ENCODE data around the gene PKIG. TPM values are rescaled to one million over a fixed set of nuclear protein-coding genes. Genes with fewer than 3 reads are reported as not detected.
A peak's percentile ranks its signal among the peaks of the same experiment; 100 is the strongest.

The PKIG gene
- total RNA-seq, 1 donor from 2014 or later = 274 TPM

GRCh38 chr20:44630297-44630696, 47.9 kb downstream of the PKIG start:
- intact Hi-C loops (cut with DNase I) = no loop called here
- no peak for DNase-seq (ENCODE audit: low spot score)

DNA sequence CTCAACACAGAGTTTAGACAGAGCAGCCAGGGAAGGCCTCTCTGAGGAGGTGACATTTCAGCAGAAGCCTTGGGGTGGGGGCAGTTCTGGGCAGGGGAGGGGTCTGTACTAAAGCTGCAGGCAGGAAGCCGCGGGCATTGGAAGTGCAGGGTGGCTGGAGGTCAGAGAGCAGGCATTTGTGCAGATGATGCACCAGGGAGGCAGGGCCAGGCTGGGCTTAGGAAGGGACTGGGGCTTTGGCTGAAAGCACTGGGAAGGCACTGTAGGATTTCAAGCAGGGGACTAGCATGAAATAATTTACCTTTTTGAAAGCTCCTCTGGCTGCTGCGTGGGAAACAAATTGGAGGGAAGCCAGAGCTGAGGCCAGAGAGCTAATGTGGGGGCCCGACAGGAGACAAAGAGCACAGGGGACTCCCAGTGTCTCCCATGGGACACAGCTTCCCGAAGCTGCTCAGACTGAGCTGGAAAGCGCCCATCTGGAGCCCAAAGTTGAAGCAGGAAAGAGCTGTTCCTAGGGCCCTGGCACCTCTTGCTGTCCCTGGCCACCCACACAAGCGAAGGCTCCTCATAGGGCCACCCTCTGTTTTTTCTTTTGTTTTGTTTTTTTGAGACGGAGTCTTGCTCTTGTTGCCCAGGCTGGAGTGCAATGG, 49.8 kb downstream of the PKIG start:
- no peak for DNase-seq (ENCODE audit: low spot score)

DNA sequence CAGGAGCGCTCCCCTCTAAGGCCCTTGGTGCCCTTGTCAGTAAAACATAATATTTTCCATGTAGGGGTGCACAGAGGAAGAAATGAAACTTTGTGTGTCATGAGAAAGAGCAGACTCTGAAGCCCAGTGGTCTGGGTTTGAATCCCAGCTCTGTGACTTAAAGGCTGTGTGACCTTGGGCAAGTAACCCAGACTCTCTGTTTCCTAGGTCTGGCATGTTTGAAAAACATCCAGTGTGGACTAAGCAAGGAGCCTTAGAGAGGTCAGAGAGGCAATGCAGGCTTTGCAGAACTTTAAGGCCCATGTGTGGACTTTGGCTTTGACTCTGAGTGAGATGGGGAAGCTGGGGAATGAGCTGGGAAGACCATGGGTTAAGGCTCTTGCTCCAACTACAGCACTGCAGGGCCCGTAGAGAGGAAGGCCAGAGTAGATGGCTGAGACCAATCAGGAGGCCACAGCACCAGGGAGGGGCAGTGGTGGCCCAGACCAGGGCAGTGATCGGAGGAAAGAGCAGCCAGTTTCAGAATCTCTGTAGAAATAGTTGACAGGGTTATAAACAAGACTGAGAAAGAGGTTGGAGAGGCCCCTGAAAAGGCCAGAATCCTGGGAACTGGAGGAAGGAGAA, 50.9 kb downstream of the PKIG start:
- no peak for DNase-seq (ENCODE audit: low spot score)
- intact Hi-C loops (cut with DNase I) = no loop called here

More for the DNA sequence above, 49.8 kb downstream of the PKIG start:
- intact Hi-C loops (cut with DNase I) = no loop called here

GRCh38 chr20:44633872-44634600, 51.7 kb downstream of the PKIG start:
- intact Hi-C loops (cut with DNase I) = no loop called here
- DNase-seq (ENCODE audit: low spot score) = no peak

GRCh38 chr20:44635877-44636276, 53.5 kb downstream of the PKIG start:
- intact Hi-C loops (cut with DNase I) = no loop called here
- no peak for DNase-seq (ENCODE audit: low spot score)

- no peak for DNase-seq (ENCODE audit: low spot score)
Observed at GRCh38 chr20:44637042-44637441, 54.7 kb downstream of the PKIG start.

DNA sequence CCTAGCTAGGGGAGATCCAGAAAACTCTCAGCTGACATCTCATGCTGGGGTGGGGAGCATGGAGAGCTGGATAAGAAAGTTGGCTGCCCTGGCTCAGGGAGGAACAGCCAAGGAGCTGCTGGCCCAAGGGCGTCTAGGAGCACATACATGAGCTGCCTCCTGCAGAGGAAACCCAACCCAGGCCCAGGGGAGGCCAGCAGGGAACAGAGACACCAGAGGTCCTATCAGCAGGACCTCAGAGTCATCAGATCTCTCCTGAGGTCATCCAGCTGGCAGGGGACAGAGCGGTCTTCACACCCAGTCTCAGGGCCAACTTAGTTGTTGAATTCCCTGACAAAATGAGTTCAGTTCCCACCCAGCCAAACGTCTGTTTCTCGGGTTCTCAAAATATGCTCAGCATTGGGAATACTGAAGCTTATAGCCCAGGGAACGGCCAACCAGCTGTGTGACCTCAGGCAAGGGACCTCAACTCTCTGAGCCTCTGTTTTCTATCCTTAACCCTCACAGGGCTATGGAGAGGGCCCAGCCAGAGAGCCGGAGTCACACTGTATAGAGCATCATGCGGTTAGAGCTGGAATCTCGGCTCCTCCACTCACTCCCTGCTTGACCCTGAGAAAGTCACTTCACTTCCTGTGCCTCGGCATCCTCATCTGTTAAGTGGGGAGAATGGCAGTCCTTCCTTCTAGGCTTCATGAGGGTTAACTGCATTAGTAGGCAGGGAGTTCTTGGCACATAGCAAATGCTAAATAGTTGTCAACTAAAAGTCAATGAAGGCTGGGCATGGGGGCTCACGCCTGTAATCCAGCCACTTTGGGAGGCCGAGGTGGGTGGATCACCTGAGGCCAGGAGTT, 55.4 kb downstream of the PKIG start:
- DNase-seq (ENCODE audit: low spot score) = no peak
- intact Hi-C loops (cut with DNase I) = no loop called here

More at GRCh38 chr20:44637042-44637441, 54.7 kb downstream of the PKIG start:
- intact Hi-C loops (cut with DNase I) = no loop called here

GRCh38 chr20:44640522-44640921, 58.1 kb downstream of the PKIG start:
- no peak for DNase-seq (ENCODE audit: low spot score)
- intact Hi-C loops (cut with DNase I) = no loop called here

DNA sequence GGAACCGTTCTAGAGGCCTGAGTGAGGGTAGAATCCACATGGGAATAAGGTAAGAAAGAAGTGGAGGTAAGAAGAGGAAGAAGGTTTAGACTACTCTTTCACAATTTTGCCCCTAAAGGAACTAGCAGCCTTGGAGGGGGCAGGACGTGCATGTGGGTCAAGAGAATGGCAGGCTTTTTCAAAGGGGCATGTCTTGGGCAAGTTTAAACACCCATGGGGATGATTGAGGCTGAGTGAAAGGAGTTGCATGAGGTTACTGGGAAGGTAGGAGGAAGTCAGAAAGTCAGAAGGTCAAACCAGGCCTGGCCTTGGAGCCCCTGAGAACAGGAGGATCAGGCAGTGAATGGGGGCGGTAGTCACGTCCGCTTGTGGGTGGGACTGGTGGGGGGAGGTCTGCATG, 58.9 kb downstream of the PKIG start:
- intact Hi-C loops (cut with DNase I) = no loop called here
- no peak for DNase-seq (ENCODE audit: low spot score)

- intact Hi-C loops (cut with DNase I) = no loop called here
- DNase-seq (ENCODE audit: low spot score) = no peak
Observed at GRCh38 chr20:44642203-44643153, 60.1 kb downstream of the PKIG start.

- intact Hi-C loops (cut with DNase I) = no loop called here
- no peak for DNase-seq (ENCODE audit: low spot score)
Observed at GRCh38 chr20:44643154-44643519, 60.8 kb downstream of the PKIG start.

GRCh38 chr20:44643596-44644229, 61.3 kb downstream of the PKIG start:
- intact Hi-C loops (cut with DNase I) = no loop called here
- peak; percentile 85 for DNase-seq (ENCODE audit: low spot score)

GRCh38 chr20:44644230-44644617, 61.8 kb downstream of the PKIG start:
- no peak for DNase-seq (ENCODE audit: low spot score)

DNA sequence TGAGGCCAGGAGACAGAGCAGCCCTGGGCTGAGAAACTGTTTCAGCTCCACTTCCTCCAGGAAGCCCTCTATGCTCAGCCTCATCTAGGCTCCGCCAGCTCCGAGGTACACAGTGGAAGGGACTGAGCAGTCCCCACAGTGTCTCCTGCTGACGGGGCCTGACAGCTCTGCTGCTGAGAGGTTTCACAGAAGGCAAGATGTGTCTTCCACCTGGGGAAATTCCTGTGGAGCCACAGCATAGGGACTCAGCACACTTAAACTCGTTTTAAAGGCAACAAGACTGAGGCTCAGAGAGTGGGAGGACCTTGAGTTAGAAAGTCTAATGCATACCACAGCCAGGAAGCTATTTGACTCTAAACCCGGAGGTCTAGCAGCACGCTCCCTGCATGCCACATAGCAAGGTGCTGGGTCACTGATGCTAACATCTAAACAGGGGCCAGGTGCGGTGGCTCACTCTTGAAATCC, 62.3 kb downstream of the PKIG start:
- no peak for DNase-seq (ENCODE audit: low spot score)
- intact Hi-C loops (cut with DNase I) = no loop called here

More at GRCh38 chr20:44644230-44644617, 61.8 kb downstream of the PKIG start:
- intact Hi-C loops (cut with DNase I) = no loop called here

- intact Hi-C loops (cut with DNase I) = no loop called here
- no peak for DNase-seq (ENCODE audit: low spot score)
Observed at GRCh38 chr20:44646023-44646640, 63.8 kb downstream of the PKIG start.

GRCh38 chr20:44646641-44647274, 64.4 kb downstream of the PKIG start:
- DNase-seq (ENCODE audit: low spot score) = no peak
- intact Hi-C loops (cut with DNase I) = no loop called here

- intact Hi-C loops (cut with DNase I) = no loop called here
- DNase-seq (ENCODE audit: low spot score) = no peak
Observed at GRCh38 chr20:44648068-44648467, 65.7 kb downstream of the PKIG start.

Data from cardiac septum (tissue), 1 donor.